GM12801 (cell line): Measurements from ENCODE around the gene CUX1.

Source experiments
- TF ChIP-seq, protein P1 (sequence below): IDR thresholded peaks from one replicate; pipeline ENCODE4 v1.5.1; 2011; ENCODE audit warnings: control low read depth; ENCODE audit not compliant: insufficient read length; ENCODE audit errors: extremely low read depth

The CUX1 gene

DNA sequence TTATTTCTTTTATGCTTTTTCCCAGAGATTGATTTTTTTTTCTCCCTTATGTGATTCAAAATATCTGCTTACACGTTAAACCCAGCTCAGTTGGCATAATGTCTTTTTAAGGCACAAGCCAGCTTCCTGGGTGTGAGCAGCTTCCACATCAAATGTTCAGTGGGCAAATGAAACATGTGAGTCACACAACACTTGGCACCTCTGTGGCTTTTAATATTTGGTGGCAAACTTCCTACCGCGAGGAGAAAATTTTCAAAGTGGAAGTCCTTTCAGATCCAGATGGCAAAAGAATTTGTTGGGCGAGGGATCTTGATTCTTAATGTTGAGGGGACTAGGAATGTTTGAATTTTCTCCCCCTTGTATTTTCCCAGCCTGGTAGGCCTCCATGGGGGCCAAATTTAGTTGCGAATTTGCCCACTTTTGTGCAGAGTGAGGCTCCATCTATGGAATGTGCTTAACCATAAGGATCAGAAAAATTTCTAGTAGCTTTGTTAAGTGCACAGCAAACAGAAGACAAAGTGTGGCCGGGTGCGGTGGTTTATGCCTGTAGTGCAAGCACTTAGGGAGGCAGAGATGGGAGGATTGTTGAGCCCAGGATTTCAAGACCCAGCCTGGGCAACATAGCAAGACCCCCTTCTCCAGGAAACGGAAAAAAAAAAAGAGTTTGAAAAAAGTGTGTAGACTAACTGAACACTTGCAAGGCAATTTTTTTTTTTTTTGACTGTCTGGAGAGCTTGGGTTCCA lies 31.0 kb downstream of the CUX1 start:
- TF ChIP-seq, protein P1, sequence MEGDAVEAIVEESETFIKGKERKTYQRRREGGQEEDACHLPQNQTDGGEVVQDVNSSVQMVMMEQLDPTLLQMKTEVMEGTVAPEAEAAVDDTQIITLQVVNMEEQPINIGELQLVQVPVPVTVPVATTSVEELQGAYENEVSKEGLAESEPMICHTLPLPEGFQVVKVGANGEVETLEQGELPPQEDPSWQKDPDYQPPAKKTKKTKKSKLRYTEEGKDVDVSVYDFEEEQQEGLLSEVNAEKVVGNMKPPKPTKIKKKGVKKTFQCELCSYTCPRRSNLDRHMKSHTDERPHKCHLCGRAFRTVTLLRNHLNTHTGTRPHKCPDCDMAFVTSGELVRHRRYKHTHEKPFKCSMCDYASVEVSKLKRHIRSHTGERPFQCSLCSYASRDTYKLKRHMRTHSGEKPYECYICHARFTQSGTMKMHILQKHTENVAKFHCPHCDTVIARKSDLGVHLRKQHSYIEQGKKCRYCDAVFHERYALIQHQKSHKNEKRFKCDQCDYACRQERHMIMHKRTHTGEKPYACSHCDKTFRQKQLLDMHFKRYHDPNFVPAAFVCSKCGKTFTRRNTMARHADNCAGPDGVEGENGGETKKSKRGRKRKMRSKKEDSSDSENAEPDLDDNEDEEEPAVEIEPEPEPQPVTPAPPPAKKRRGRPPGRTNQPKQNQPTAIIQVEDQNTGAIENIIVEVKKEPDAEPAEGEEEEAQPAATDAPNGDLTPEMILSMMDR: no peak

DNA sequence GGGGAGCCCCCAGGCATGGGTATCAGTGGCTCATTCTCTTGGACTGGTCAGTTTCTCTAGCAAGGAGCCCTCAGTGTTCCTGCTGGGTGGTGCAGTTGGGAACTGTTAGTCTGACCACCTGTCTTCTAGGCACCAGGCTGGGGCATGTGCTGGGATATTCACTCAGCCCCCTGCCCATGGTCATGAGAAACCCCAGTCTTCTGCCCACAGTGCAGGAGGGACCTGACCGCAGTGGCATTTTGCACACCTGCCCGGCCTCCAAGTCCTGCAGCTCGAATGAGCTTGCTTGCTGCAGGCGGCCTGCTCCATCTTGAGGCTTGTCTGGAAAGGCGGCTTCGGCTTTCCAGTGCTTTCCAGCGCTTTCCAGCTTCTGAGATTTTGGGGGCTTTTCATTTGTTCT lies 36.3 kb downstream of the CUX1 start:
- TF ChIP-seq, protein P1: no peak

GRCh38 chr7:101854084-101854865 lies 36.8 kb downstream of the CUX1 start:
- TF ChIP-seq, protein P1: no peak

- TF ChIP-seq, protein P1: no peak
Measured at GRCh38 chr7:101856473-101857357, 39.3 kb downstream of the CUX1 start.

GRCh38 chr7:101857358-101857811 lies 40.0 kb downstream of the CUX1 start:
- TF ChIP-seq, protein P1: no peak

DNA sequence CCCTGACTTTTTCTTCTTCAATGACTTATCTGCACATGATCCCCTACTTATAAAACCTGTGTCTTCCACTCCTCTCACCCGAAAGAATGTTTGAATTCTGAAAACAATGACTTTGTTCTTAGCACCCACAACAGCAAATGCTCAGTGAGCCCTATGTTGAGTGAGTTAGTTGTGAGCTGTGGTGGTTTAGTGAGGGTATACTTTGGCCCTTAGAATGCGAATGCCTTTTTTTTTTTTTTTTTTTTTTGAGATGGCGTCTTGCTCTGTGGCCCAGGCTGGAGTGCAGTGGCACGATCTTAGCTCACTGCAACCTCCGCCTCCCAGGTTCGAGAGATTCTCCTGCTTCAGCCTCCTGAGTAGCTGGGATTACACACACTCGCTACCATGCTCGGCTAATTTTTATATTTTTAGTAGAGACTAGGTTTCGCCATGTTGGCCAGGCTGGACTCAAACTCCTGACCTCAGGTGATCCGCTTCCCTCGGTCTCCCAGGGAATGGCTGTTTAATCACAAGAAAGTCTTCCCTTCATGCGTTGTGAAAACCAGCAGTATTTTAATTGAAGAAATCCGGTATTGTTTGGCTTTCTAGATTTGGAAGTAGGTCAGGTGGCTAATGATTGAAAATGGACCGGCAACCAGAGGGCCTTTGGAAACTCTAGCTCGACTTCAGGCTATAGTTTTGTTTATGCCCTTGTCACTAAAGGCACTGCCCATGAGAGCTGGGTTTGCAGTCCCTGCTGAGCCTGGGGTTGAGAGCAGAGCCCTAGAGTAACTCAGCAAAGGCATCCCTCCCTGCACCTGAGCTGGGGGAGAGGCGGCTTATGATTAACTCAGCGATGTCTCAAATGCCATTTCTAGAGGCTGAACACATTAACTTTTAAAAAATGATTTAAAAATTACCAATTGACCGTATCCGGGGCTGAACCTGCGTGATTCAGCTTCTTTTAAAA lies 41.3 kb downstream of the CUX1 start:
- TF ChIP-seq, protein P1: no peak
